ENCODE results near the gene CYGB.

GRCh38 chr17:76497979-76498875, 39.3 kb downstream of the CYGB start:
- TF ChIP-seq POLR2A (IDR thresholded peaks at IDR 0.05; ENCODE audit: low read length) (no peak), GATA1 (IDR thresholded peaks at IDR 0.05; ENCODE audit: low read depth, low read length) (no peak)
